T-cell (primary cell): Measurements from ENCODE around the gene ODAD3. TPM values are rescaled to one million over a fixed set of nuclear protein-coding genes. Genes with fewer than 3 reads are reported as not detected.
A peak's percentile ranks its signal among the peaks of the same experiment; 100 is the strongest.

Source experiments
- ATAC-seq, 4 experiments: fragments of 200-7000 bp in 3 of 4; fragments of 150-1000 bp in 1 of 4; cut with Tn5 transposase; replicated peaks in 1 of 4; 1 replicate in 3 of 4; 2 replicates in 1 of 4; pipeline ENCODE4 v1.10.0; 2021; ENCODE audit warnings: moderate library complexity in 3 of 4, mild to moderate bottlenecking in 2 of 4, moderate number of reproducible peaks in 1 of 4
- CTCF ChIA-PET, 2 donors: fragments of 300-600 bp; sonication (Branson Sonifier 250); formaldehyde crosslinking; loops; one replicate each; lab custom pipeline; 2022; ENCODE audit warnings: antibody characterized with exemption in 2 of 2; lab: Charles Lee
- POLR2A ChIA-PET, 2 donors: fragments of 300-600 bp; sonication (Branson Sonifier 250); formaldehyde crosslinking; loops; one replicate each; lab custom pipeline; 2022; ENCODE audit warnings: antibody characterized with exemption in 2 of 2; lab: Charles Lee
- DNase-seq, 35 experiments: peaks; one replicate each; pipeline versions ENCODE4 v3.0.0 to v3.0.0-alpha.2; 2013 to 2023
- H3K27ac ChIP-seq: one replicate; pipeline ENCODE4 v1.5.1; 2013; ENCODE audit warnings: low read length
- H3K27me3 ChIP-seq, 2 experiments: replicated peaks in 1 of 2; 1 replicate in 1 of 2; 2 replicates in 1 of 2; pipeline versions ENCODE4 v1.6.1 to v1.7.0; 2013; ENCODE audit warnings: low read length in 1 of 2, mixed read lengths in 1 of 2; ENCODE audit not compliant: control insufficient read depth in 2 of 2, insufficient read depth in 2 of 2; ENCODE audit errors: extremely low read depth in 1 of 2
- H3K36me3 ChIP-seq, 2 donors: 1 replicate in 1 of 2; 2 replicates in 1 of 2; pipeline versions ENCODE4 v1.6.1 to v1.7.0; 2013; ENCODE audit warnings: low read length in 1 of 2; ENCODE audit not compliant: control insufficient read depth in 2 of 2, insufficient read depth in 1 of 2; ENCODE audit errors: extremely low read depth in 1 of 2
- H3K4me1 ChIP-seq, 2 experiments: 1 replicate in 1 of 2; 2 replicates in 1 of 2; pipeline versions ENCODE4 v1.6.1 to v1.7.0; 2013; ENCODE audit warnings: low read length in 2 of 2, mixed read lengths in 1 of 2; ENCODE audit not compliant: insufficient read depth in 2 of 2, control insufficient read depth in 1 of 2; ENCODE audit errors: extremely low read depth in 1 of 2
- H3K4me3 ChIP-seq, 2 donors: 1 replicate in 1 of 2; 2 replicates in 1 of 2; pipeline versions ENCODE4 v1.5.1 to v1.7.0; 2013; ENCODE audit warnings: mild to moderate bottlenecking in 2 of 2, low read length in 1 of 2, moderate library complexity in 1 of 2; ENCODE audit not compliant: control insufficient read depth in 1 of 2; ENCODE audit errors: extremely low read depth in 1 of 2
- H3K9me3 ChIP-seq: 2 replicates; pipeline ENCODE4 v1.7.0; 2013
- H3K27ac Mint-ChIP-seq, 2 donors: one replicate each; pipeline ENCODE4 v1.8.0; 2020 to 2021; ENCODE audit warnings: mild to moderate bottlenecking in 2 of 2, mixed read lengths in 2 of 2
- H3K27me3 Mint-ChIP-seq, 2 donors: one replicate each; pipeline ENCODE4 v1.8.0; 2021 to 2022; ENCODE audit warnings: mixed read lengths in 2 of 2
- H3K36me3 Mint-ChIP-seq: one replicate; pipeline ENCODE4 v1.8.0; 2021; ENCODE audit warnings: mixed read lengths
- H3K4me1 Mint-ChIP-seq, 3 donors: one replicate each; pipeline ENCODE4 v1.8.0; 2020 to 2022; ENCODE audit warnings: mixed read lengths in 3 of 3, mild to moderate bottlenecking in 1 of 3
- H3K4me3 Mint-ChIP-seq, 3 donors: one replicate each; pipeline ENCODE4 v1.8.0; 2020 to 2022; ENCODE audit warnings: mild to moderate bottlenecking in 3 of 3, mixed read lengths in 3 of 3, moderate library complexity in 3 of 3
- H3K9me3 Mint-ChIP-seq, 3 donors: one replicate each; pipeline ENCODE4 v1.8.0; 2020 to 2022; ENCODE audit warnings: mixed read lengths in 3 of 3
- WGBS: methylation state at CpG from one replicate; pipeline ENCODE4 v1.1.5; 2013; ENCODE audit warnings: missing lambda C conversion rate; ENCODE audit not compliant: insufficient coverage; 5-methylcytosine and 5-hydroxymethylcytosine counted together
- total RNA-seq, 35 experiments: library from RNA in 6 of 35; stranded (reverse) in 6 of 35; fragments of 120-200 nt in 1 of 35; gene quantifications; one replicate each; pipeline versions ENCODE4 v1.2.1 to v1.2.4 and lab custom pipeline; 2013 to 2026

The ODAD3 gene
- total RNA-seq, 5 donors from 2014 or later (not counting 1 experiment from before 2014, with no cell fraction given): 0.20 TPM; not detected in 4

DNA sequence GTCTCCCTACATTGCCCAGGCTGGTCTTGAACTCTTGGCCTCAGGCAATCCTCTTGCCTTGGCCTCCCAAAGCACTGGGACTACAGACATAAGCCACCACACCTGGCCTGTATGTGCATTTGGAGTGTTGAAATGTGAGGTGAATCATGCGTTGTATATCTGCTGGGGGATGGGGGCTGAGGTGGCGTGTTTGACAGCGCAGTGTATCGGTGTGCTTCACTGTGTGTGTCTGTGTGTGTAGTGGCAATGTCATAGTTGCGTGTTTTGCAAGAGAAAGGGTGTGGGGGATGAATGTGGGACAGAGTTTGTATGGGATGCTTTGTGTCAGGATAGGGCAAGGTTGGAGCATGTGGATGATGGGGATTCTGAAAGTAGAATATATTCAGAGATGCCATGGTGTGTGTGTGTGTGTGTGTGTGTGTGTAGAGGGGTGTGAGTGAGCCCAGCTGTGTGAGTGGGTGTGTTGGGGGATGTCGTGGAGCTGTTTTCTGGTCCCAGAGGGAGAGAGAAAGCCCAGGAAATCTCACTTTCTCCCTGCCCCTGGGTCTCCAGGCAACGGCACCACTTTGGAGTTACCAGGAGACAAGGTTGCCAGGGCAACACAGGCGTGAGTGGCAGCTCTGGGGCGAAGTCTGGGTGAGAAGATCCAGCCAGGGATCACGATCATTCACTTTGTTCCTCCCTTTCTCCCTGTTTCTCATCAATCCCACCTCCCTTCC lies 61.6 kb downstream of the ODAD3 start:
- H3K27me3 ChIP-seq: no peaks in the 10 kb centered on the region
- ChIA-PET CTCF (interaction anchor here in 1 of 2 donors (2.9 kb wide), 1 partner anchor 62 kb away, joined by 24 read pairs; the partner anchor contains the start of genes ODAD3 and PRKCSH), POLR2A (no interaction called here)
- WGBS: 71% methylated on average over 8 of the region's 10 CpGs
- H3K4me3 Mint-ChIP-seq: peak overlapping the region in 2 of 3 donors; percentile 1 to 52
- DNase-seq (no peak), ATAC-seq (no peak)
- no peaks in the 10 kb centered on the region for H3K9me3 Mint-ChIP-seq
- H3K27ac Mint-ChIP-seq: peak overlapping the region in 1 of 2 donors; percentile 1
- H3K4me1 ChIP-seq: peaks cover 11 to 36% of the 10 kb centered on the region in 2 experiments
- no peak overlapping the region for H3K27ac ChIP-seq
- peaks cover 0 to 22% of the 10 kb centered on the region in 2 donors for H3K36me3 ChIP-seq
- H3K4me1 Mint-ChIP-seq: peaks cover 21 to 27% (median 22%) of the 10 kb centered on the region in 3 donors
- peaks cover 27% of the 10 kb centered on the region for H3K36me3 Mint-ChIP-seq
- H3K9me3 ChIP-seq: no peaks in the 10 kb centered on the region
- no peak overlapping the region for H3K4me3 ChIP-seq
- no peaks in the 10 kb centered on the region for H3K27me3 Mint-ChIP-seq

DNA sequence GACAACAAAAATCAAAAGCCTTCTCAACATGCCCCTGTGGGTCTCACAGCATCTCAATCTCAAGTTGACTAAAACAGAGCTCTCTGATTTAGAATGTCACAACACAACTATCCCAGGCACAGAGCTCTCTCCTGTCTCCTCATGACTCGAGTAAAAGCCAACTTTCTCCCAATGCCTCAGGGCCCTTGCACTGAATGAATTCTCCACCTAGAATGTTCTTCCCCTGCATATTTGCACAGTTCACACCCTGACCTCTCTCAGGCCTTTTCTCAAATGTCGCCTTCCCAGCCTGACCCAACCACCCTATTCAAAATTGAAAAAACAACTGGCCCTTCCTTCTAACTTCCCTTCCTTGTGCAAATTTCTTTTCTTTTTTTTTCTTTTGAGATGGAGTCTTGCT lies 64.2 kb downstream of the ODAD3 start:
- peaks cover 0 to 20% of the 10 kb centered on the region in 2 donors for H3K36me3 ChIP-seq
- peaks cover 5 to 18% of the 10 kb centered on the region in 2 experiments for H3K4me1 ChIP-seq
- no peak for ATAC-seq
- DNase-seq: no peak
- no peaks in the 10 kb centered on the region for H3K9me3 Mint-ChIP-seq
- no peak overlapping the region for H3K27ac Mint-ChIP-seq
- no peaks in the 10 kb centered on the region for H3K27me3 ChIP-seq
- POLR2A ChIA-PET: no interaction called here
- no peak overlapping the region for H3K4me3 Mint-ChIP-seq
- H3K4me1 Mint-ChIP-seq: peaks cover 4 to 9% (median 4%) of the 10 kb centered on the region in 3 donors
- CTCF ChIA-PET: no interaction called here
- no peak overlapping the region for H3K27ac ChIP-seq
- WGBS: 100% methylated on average over 2 of the region's 2 CpGs
- H3K36me3 Mint-ChIP-seq: peaks cover 32% of the 10 kb centered on the region
- H3K9me3 ChIP-seq: no peaks in the 10 kb centered on the region
- no peaks in the 10 kb centered on the region for H3K27me3 Mint-ChIP-seq
- no peak overlapping the region for H3K4me3 ChIP-seq

Other genes starting within 250 kb of the ODAD3 start
- 1 to 10 TPM in 3 of 5 donors, under 1 TPM in 2; 0.68 to 1.9 (median 1.2) TPM for gene KANK2, start 237.6 kb downstream of the ODAD3 start, total RNA-seq
- not detected for gene ANGPTL8, start 195.5 kb downstream of the ODAD3 start, total RNA-seq
- gene DOCK6, start 172.6 kb downstream of the ODAD3 start, total RNA-seq: 1 to 10 TPM in 3 of 5 donors, under 1 TPM in 2; 0.78 to 1.8 (median 1.0) TPM
- gene TSPAN16, start 139.0 kb downstream of the ODAD3 start, total RNA-seq: not detected
- gene RAB3D, start 95.5 kb downstream of the ODAD3 start, total RNA-seq: 1 to 10 TPM; 4.7 to 9.5 (median 8.8) TPM
- 10 to 100 TPM; 15.6 to 32.9 (median 27.0) TPM for gene TMEM205, start 88.9 kb downstream of the ODAD3 start, total RNA-seq
- 10 to 100 TPM; 59.7 to 81.8 (median 69.6) TPM for gene CCDC159, start 88.6 kb downstream of the ODAD3 start, total RNA-seq
- 10 to 100 TPM in 3 of 5 donors, 1 to 10 TPM in 2; 8.6 to 16.2 (median 10.7) TPM for gene PLPPR2, start 79.7 kb downstream of the ODAD3 start, total RNA-seq
- 1 to 10 TPM; 1.6 to 5.5 (median 4.3) TPM for gene SWSAP1, start 60.5 kb downstream of the ODAD3 start, total RNA-seq
- gene EPOR, start 50.8 kb downstream of the ODAD3 start, total RNA-seq: 10 to 100 TPM in 1 of 5 donors, 1 to 10 TPM in 4; 5.9 to 11.0 (median 6.7) TPM
- under 1 TPM in 3 of 5 donors, not detected in 2; 0.22 to 0.72 (median 0.50) TPM for gene RGL3, start 15.8 kb downstream of the ODAD3 start, total RNA-seq
- 100 to 1,000 TPM; 248 to 382 (median 334) TPM for gene PRKCSH, start 514 bp upstream of the ODAD3 start, total RNA-seq
- gene ELAVL3, start 45.9 kb upstream of the ODAD3 start, total RNA-seq: under 1 TPM in 1 of 5 donors, not detected in 4; 0.47 TPM
- 10 to 100 TPM; 12.7 to 24.8 (median 22.2) TPM for gene ZNF653, start 70.7 kb upstream of the ODAD3 start, total RNA-seq
- gene ECSIT, start 94.0 kb upstream of the ODAD3 start, total RNA-seq: 10 to 100 TPM; 28.8 to 52.0 (median 48.4) TPM
- gene CNN1, start 103.7 kb upstream of the ODAD3 start, total RNA-seq: under 1 TPM in 3 of 5 donors, not detected in 2; 0.26 to 0.96 (median 0.51) TPM
- 10 to 100 TPM; 38.3 to 48.2 (median 46.6) TPM for gene ELOF1, start 124.1 kb upstream of the ODAD3 start, total RNA-seq
- 10 to 100 TPM; 16.2 to 29.8 (median 18.6) TPM for gene ACP5, start 142.5 kb upstream of the ODAD3 start, total RNA-seq
- 10 to 100 TPM in 3 of 5 donors, 1 to 10 TPM in 2; 5.6 to 11.9 (median 10.6) TPM for gene ZNF627, start 162.4 kb upstream of the ODAD3 start, total RNA-seq